ENCODE results near the gene GET4.

The GET4 gene

DNA sequence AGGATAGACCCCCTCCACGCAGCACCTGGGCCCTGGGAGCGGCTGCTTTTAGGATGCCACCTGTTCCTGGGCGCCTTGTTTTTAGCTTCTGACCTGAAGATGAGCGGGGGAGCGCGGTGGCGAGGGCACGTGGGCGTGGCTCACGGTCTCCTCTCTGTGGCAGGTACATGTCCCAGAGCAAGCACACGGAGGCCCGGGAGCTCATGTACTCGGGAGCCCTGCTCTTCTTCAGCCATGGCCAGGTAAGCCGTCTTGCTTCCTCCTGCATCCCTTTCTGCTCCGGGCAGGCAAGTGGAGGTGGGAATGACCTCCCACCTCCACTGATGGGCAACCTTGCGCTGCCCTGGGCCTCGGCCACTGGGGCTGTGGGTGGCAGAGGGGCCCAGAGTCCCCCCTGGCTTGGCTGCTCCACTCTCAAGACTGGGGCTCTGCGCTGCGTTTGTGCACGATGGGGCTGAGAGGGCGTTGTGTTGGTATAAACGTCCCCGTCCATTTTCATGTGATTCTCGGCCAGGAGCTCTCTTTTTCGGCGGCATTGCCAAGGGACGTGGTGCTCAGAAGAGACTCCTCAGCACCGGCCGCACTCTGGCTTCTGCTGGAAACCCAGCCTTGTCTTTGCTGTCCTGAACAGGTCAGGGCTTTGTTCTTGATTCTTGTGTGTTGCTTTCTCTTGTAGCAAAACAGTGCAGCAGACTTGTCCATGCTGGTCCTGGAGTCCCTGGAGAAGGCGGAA is 9.7 kb downstream of the GET4 start:
- peak overlapping the region; percentile 88 for H3K27ac ChIP-seq
- TF ChIP-seq, protein P1, sequence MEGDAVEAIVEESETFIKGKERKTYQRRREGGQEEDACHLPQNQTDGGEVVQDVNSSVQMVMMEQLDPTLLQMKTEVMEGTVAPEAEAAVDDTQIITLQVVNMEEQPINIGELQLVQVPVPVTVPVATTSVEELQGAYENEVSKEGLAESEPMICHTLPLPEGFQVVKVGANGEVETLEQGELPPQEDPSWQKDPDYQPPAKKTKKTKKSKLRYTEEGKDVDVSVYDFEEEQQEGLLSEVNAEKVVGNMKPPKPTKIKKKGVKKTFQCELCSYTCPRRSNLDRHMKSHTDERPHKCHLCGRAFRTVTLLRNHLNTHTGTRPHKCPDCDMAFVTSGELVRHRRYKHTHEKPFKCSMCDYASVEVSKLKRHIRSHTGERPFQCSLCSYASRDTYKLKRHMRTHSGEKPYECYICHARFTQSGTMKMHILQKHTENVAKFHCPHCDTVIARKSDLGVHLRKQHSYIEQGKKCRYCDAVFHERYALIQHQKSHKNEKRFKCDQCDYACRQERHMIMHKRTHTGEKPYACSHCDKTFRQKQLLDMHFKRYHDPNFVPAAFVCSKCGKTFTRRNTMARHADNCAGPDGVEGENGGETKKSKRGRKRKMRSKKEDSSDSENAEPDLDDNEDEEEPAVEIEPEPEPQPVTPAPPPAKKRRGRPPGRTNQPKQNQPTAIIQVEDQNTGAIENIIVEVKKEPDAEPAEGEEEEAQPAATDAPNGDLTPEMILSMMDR (conservative IDR thresholded peaks at IDR 0.05) = no peak

DNA sequence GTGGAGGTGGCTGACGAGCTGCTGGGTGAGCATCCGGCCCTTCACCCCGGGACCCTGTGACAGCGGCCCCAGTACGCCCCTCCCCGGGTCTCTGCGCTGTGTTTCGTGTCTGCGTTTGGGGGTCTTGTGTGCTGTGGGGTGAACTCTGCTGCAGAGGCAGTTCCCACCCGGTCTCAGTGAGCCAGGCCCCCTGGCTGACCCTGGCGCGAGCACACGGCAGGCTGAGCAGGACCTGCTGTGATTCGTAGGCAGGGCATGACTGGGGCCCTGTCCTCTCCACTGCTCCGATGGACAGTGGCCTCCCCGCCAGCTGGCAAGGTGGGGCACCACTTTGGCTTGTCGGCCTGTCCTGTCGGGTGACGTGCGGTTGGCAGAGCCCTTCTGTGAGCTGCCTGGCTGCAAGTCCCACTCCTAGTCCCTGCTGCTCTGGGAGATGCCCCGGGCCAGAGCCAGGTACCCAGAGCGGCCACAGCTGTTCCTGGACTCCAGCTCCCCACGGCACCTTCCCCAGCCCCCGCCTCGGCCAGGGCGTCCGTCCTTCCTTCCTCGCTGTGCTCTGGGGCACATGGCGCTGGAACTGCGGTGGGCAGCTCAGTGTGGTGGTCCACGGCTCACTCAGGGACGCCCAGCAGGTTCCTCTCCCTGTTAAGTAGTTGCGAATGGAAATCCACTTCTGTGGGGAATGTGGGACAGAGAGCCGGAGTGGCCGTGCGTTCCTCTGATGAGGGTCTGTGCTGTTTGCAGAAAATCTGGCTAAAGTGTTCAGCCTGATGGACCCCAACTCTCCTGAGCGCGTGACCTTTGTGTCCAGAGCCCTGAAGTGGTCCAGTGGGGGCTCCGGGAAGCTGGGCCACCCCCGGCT is 10.5 kb downstream of the GET4 start:
- TF ChIP-seq, protein P1 (conservative IDR thresholded peaks at IDR 0.05) = no peak
- peak overlapping the region; percentile 88; the same call in 1 of the 2 replicates for H3K27ac ChIP-seq

DNA sequence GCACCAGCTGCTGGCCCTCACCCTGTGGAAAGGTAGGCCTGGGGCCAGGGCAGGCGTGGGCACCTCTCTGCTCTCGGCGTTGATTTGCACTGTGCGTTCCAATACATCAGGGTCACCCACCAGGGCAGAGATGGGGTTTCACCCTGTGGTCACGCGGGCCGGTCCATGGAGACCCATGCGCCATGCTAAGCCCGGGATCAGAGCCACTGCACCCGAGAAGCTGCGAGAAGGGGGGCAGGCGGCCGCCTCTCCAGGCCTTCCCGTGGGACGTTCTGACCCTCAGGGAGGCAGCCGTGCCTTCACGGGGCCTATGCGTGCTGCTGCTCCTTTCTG is 11.1 kb downstream of the GET4 start:
- TF ChIP-seq, protein P1 (conservative IDR thresholded peaks at IDR 0.05) = no peak
- H3K27ac ChIP-seq = no peak overlapping the region; the same call in 1 of the 2 replicates

DNA sequence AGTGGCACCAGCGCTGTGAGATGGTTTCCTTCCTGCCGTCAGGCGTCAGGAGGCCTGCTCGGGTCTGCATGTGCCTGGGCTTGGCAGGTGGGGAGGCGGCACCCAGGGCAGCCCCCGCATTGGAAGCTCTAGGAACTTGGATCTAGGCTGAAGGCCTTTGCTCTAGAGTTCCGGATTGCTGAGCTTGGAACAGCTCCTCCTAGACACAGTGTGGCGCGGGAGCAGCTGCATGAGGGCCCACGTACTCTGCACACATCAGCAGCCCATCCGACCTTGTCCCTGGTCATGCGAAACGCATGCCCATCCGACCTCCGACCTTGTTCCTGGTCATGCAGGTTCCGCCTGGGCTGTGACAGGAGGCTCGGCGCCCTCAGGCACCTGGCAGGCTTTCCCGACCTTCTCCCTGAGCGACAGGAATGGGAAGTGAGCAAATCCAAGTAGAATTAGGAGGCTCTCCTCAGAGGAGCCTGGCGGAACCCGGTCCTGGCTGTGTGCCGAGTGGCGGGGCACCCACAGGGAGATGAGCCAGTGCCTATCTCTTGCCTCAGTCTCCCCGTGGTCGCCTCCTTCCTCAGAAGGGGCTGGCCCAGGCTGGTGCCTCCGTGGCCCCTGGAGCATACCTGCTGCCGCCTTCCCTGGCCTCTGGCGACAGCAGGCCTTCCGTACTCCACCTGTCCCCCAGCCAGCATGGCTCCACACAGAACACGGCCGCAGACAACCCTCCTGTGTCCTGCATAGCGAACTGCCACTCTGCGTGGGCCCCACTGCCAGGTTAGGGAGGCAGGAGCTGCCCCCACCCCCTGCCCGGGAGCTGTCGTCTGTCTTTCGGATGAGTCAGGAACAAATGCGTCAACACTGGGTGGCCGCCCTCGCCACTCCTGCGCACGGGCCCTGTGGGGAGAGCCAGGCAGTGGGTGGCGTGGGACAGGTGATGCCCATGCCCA is 12.0 kb downstream of the GET4 start:
- no peak overlapping the region; the same call in 1 of the 2 replicates for H3K27ac ChIP-seq

DNA sequence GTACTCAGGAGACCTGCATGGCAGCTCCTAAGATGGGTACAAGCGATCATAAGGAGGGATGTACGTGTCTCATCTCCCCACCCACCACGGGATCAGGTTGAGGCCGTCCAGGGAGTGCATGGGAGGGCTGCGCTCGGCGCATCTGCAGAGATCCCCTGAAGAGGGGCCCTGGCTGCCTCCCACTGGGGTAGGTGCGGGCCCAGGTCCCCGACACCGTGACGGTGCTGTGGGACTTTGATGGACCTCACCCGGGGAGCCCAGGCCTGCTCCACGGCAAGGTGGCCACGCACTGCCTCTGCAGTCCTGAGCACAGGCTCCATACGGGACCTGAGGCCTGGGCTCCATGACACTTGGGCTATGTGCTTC is 12.7 kb downstream of the GET4 start:
- H3K27ac ChIP-seq = no peak overlapping the region
- TF ChIP-seq, protein P1 (conservative IDR thresholded peaks at IDR 0.05) = no peak

More for the DNA sequence above, 12.0 kb downstream of the GET4 start:
- TF ChIP-seq, protein P1 (conservative IDR thresholded peaks at IDR 0.05) = no peak

DNA sequence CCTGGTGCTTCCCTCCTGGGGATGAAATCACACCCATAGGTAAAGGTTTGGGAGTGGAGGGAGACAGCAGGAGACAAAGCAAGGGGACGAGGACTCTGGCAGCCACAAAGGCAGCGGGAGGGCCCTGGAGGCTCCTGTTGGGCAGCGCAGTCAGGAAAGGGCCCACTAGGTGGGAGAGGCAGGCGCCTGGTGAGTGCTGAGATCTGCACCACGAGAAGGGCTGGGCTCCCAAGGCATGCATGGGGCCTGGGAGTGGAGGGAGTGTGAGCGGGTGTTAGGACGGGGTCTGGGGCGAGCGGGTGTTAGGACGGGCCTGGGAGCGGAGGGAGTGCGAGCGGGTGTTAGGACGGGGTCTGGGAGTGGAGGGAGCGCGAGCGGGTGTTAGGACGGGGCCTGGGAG is 13.0 kb downstream of the GET4 start:
- TF ChIP-seq, protein P1 (conservative IDR thresholded peaks at IDR 0.05) = no peak
- no peak overlapping the region for H3K27ac ChIP-seq

All from VCaP (cell line).